AG10803 (cell line): ENCODE data around the gene KCNMA1.

Experiments used
- DNase-seq: peaks from one replicate; pipeline ENCODE4 v3.0.0; 2010; ENCODE audit warnings: low read depth
- H3K4me3 ChIP-seq: 2 replicates; pipeline ENCODE4 v1.5.1; 2011; ENCODE audit warnings: mild to moderate bottlenecking, low read length, control low read depth
- CTCF ChIP-seq: conservative IDR thresholded peaks from 2 replicates; pipeline ENCODE4 v1.5.1; 2011; ENCODE audit warnings: mild to moderate bottlenecking, low read length, control low read depth, inconsistent platforms

KCNMA1 gene

GRCh38 chr10:77031531-77032187 lies 605.9 kb downstream of the KCNMA1 start:
- no peak for TF ChIP-seq CTCF
- H3K4me3 ChIP-seq = no peak overlapping the region
- no peak for DNase-seq

GRCh38 chr10:77030974-77031373 lies 606.6 kb downstream of the KCNMA1 start:
- DNase-seq = no peak
- no peak for TF ChIP-seq CTCF
- no peak overlapping the region for H3K4me3 ChIP-seq

- DNase-seq = no peak
- H3K4me3 ChIP-seq = no peak overlapping the region
- TF ChIP-seq CTCF = no peak
Measured at GRCh38 chr10:77029777-77030717, 607.6 kb downstream of the KCNMA1 start.

GRCh38 chr10:77028042-77028441 lies 609.6 kb downstream of the KCNMA1 start:
- DNase-seq = no peak
- H3K4me3 ChIP-seq = no peak overlapping the region
- TF ChIP-seq CTCF = no peak

- TF ChIP-seq CTCF = no peak
- H3K4me3 ChIP-seq = no peak overlapping the region
- DNase-seq = no peak
Measured at GRCh38 chr10:77027576-77027975, 610.0 kb downstream of the KCNMA1 start.

- no peak for TF ChIP-seq CTCF
- no peak overlapping the region for H3K4me3 ChIP-seq
- no peak for DNase-seq
Measured at GRCh38 chr10:77027141-77027540, 610.5 kb downstream of the KCNMA1 start.

- no peak for TF ChIP-seq CTCF
- DNase-seq = no peak
- H3K4me3 ChIP-seq = no peak overlapping the region
Measured at GRCh38 chr10:77026148-77026547, 611.5 kb downstream of the KCNMA1 start.
